ENCODE results near the gene RPS16. TPM values are rescaled to one million over a fixed set of nuclear protein-coding genes. Genes with fewer than 3 reads are reported as not detected.
A peak's percentile ranks its signal among the peaks of the same experiment; 100 is the strongest.

The RPS16 gene
- total and polyA plus RNA-seq, 2 of the 8 experiments (the other 6 are each of a cell fraction or from before 2014, with no cell fraction given): 2,433 to 7,810 TPM

DNA sequence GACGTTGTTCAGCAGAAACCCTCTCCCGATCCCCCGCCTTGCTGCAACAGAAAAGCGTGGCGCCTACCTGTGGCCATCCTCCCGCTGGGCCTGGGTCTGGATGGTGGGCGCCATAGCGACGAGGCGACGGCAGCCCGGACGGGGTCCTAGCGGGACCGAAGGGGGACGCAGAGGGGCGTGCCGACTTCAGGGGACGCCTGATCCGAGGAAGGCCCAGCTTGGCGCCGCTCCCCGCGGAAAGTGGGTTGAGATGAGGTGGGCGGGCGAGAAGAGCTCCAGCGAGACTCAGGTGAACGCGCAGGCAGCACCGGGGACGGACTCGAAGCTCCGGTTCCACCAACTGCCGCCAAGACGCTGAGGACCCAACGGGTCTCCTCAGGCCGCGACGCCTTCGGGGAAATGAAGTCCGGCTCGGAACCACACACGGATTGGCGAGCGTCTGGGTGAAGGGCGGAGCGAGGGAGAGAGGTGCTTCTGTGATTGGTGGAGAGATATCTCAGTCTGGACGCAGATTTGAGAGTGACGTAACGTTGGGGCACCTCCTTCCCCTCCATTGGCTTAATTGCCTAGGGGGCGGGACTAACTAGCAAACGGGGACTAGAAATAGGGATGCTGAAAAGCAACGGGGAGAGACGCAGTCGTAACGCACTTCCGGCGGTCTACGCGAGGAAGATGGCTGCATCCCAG, 44.9 kb downstream of the RPS16 start, which contains the start of the genes MED29 and PAF1 (continued):
- TF ChIP-seq, protein P1, sequence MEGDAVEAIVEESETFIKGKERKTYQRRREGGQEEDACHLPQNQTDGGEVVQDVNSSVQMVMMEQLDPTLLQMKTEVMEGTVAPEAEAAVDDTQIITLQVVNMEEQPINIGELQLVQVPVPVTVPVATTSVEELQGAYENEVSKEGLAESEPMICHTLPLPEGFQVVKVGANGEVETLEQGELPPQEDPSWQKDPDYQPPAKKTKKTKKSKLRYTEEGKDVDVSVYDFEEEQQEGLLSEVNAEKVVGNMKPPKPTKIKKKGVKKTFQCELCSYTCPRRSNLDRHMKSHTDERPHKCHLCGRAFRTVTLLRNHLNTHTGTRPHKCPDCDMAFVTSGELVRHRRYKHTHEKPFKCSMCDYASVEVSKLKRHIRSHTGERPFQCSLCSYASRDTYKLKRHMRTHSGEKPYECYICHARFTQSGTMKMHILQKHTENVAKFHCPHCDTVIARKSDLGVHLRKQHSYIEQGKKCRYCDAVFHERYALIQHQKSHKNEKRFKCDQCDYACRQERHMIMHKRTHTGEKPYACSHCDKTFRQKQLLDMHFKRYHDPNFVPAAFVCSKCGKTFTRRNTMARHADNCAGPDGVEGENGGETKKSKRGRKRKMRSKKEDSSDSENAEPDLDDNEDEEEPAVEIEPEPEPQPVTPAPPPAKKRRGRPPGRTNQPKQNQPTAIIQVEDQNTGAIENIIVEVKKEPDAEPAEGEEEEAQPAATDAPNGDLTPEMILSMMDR (IDR thresholded peaks at IDR 0.05; ENCODE audit: control extremely low read depth in 1 of 3, insufficient read depth in 1 of 3, low read depth in 1 of 3, low read length in 3 of 3): peak in 1 of 3 experiments; percentile 22; a peak in 2 of 4 replicates
- TF ChIP-seq HDAC2 (IDR thresholded peaks at IDR 0.05; ENCODE audit: borderline replicate concordance in 1 of 2, low read depth in 2 of 2, low read length in 2 of 2): no peak
- no peak for TF ChIP-seq CBX8 (IDR thresholded peaks at IDR 0.05; ENCODE audit: borderline replicate concordance, low read depth, low read length)
- peak; percentile 96 for TF ChIP-seq TBP (IDR thresholded peaks at IDR 0.05; ENCODE audit: low read depth, low read length)
- no peak for TF ChIP-seq RXRA (IDR thresholded peaks at IDR 0.05; ENCODE audit: insufficient read depth, low read depth, low read length)
- TF ChIP-seq GTF2F1 (IDR thresholded peaks at IDR 0.05; ENCODE audit: borderline replicate concordance, low read depth, low read length): peak; percentile 49
- TF ChIP-seq NRF1 (IDR thresholded peaks at IDR 0.05; ENCODE audit: low read depth, low read length): no peak
- TF ChIP-seq CHD1 (IDR thresholded peaks at IDR 0.05; ENCODE audit: low read depth, low read length): no peak
- peak; percentile 36; the same call in 1 of the 2 replicates for TF ChIP-seq GABPA (IDR thresholded peaks at IDR 0.05; ENCODE audit: borderline replicate concordance, insufficient read depth, low read length)
- TF ChIP-seq RFX5 (IDR thresholded peaks at IDR 0.05; ENCODE audit: borderline replicate concordance, low read depth, low read length): no peak
- TF ChIP-seq TAF1 (IDR thresholded peaks at IDR 0.05; ENCODE audit: low read depth, low read length): peak; percentile 97
- TF ChIP-seq MAFK (IDR thresholded peaks at IDR 0.05; ENCODE audit: low read depth, low read length): no peak
- peak; percentile 97 for TF ChIP-seq SP1 (IDR thresholded peaks at IDR 0.05; ENCODE audit: low read depth, low read length)
- TF ChIP-seq CTBP2 (IDR thresholded peaks at IDR 0.05; ENCODE audit: borderline replicate concordance, insufficient read depth, insufficient read length, low read length): peak; percentile 62
- TF ChIP-seq SIRT6 (IDR thresholded peaks at IDR 0.05; ENCODE audit: low read length): no peak
- no peak for TF ChIP-seq ZNF274 (IDR thresholded peaks at IDR 0.05; ENCODE audit: borderline replicate concordance, extremely low read depth, low read length)
- TF ChIP-seq SIN3A (conservative IDR thresholded peaks at IDR 0.05 in 1 of 2, IDR thresholded peaks at IDR 0.05 in 1 of 2; ENCODE audit: low read depth in 1 of 2, low read length in 2 of 2): peak; percentile 45 to 64; a peak in 2 of 4 replicates
- TF ChIP-seq SP2 (IDR thresholded peaks at IDR 0.05; ENCODE audit: low read length): peak; percentile 84
- TF ChIP-seq JUND (IDR thresholded peaks at IDR 0.05; ENCODE audit: low read length): peak; percentile 76
- TF ChIP-seq, protein P2, sequence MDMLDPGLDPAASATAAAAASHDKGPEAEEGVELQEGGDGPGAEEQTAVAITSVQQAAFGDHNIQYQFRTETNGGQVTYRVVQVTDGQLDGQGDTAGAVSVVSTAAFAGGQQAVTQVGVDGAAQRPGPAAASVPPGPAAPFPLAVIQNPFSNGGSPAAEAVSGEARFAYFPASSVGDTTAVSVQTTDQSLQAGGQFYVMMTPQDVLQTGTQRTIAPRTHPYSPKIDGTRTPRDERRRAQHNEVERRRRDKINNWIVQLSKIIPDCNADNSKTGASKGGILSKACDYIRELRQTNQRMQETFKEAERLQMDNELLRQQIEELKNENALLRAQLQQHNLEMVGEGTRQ (IDR thresholded peaks at IDR 0.05; ENCODE audit: low read length): no peak

All from H1 (cell line).